DND-41 (cell line): ENCODE results near the gene PPP2R2B.

Experiments used
- ATAC-seq: fragments of 200-7000 bp; cut with Tn5 transposase; 3 replicates; pipeline ENCODE4 v1.9.1; 2021; ENCODE audit warnings: low read depth; ENCODE audit not compliant: insufficient read depth
- DNase-seq: peaks from one replicate; pipeline ENCODE4 v3.0.0-alpha.2; 2020
- H2AFZ ChIP-seq: 2 replicates; pipeline ENCODE4 v1.6.0; 2012; ENCODE audit warnings: low read depth, low read length
- H3K27ac ChIP-seq: 2 replicates; pipeline ENCODE4 v1.5.1; 2012; ENCODE audit warnings: low read length, inconsistent platforms
- H3K27me3 ChIP-seq: fragments of 200-600 bp; sonication (generic); 2 replicates; pipeline ENCODE4 v1.6.0; 2012; ENCODE audit warnings: low read length, mild to moderate bottlenecking, inconsistent platforms; ENCODE audit not compliant: insufficient read depth, poor library complexity
- H3K36me3 ChIP-seq: 2 replicates; pipeline ENCODE4 v1.5.1; 2012; ENCODE audit warnings: low read length, inconsistent platforms; ENCODE audit not compliant: insufficient read depth
- H3K4me1 ChIP-seq: 2 replicates; pipeline ENCODE4 v1.5.1; 2012; ENCODE audit warnings: mild to moderate bottlenecking, low read length; ENCODE audit not compliant: insufficient read depth
- H3K4me2 ChIP-seq: 2 replicates; pipeline ENCODE4 v1.6.0; 2012; ENCODE audit warnings: mild to moderate bottlenecking, moderate library complexity, low read length, inconsistent platforms; ENCODE audit not compliant: insufficient read depth
- H3K4me3 ChIP-seq, 2 experiments: fragments of 200-600 bp in 1 of 2; shearing (Covaris generic) in 1 of 2; 2 replicates each; pipeline ENCODE4 v1.5.1; 2012 to 2016; ENCODE audit warnings: inconsistent platforms in 2 of 2, low read length in 2 of 2, mild to moderate bottlenecking in 2 of 2, low read depth in 1 of 2, moderate library complexity in 1 of 2
- H3K79me2 ChIP-seq: 2 replicates; pipeline ENCODE4 v1.6.0; 2012; ENCODE audit warnings: low read length, inconsistent platforms; ENCODE audit not compliant: insufficient read depth
- H3K9ac ChIP-seq: 2 replicates; pipeline ENCODE4 v1.6.0; 2012; ENCODE audit warnings: low read depth, mild to moderate bottlenecking, inconsistent platforms, low read length, moderate library complexity
- H3K9me3 ChIP-seq: 2 replicates; pipeline ENCODE4 v1.5.1; 2012; ENCODE audit warnings: low read length, moderate library complexity, mild to moderate bottlenecking, inconsistent platforms; ENCODE audit not compliant: insufficient read depth, severe bottlenecking
- H4K20me1 ChIP-seq: 2 replicates; pipeline ENCODE4 v1.6.0; 2012; ENCODE audit warnings: low read length; ENCODE audit not compliant: insufficient read depth
- EZH2 ChIP-seq: IDR thresholded peaks from 3 replicates; pipeline ENCODE4 v1.6.1; 2012; ENCODE audit warnings: borderline replicate concordance, low read depth, mild to moderate bottlenecking, moderate library complexity, low read length, inconsistent platforms; ENCODE audit not compliant: severe bottlenecking
- TF ChIP-seq, protein P1 (sequence below): IDR thresholded peaks from 2 replicates; pipeline ENCODE4 v1.5.1; 2012; ENCODE audit warnings: borderline replicate concordance, low read length, moderate library complexity, mild to moderate bottlenecking; ENCODE audit not compliant: poor library complexity, severe bottlenecking; ENCODE audit errors: extremely low read depth

The PPP2R2B gene

DNA sequence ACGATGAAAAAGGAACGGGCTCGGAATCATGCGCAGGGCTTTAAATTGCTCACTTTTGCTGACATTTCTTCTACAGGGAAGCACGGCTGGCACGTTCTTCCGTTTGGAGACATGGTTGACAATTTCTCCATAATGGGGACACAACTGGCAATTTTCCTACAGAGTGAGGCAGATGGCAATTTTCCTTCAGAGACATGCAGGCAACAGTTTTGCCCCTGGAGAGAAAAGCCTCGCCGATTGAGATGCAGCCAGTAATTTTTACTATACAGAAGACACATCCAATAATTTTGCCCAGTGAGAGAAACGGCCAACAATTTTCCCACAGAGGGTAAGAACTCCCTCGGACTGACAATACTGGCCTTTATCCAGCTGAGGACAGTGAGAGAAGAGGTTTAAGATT lies 271.7 kb downstream of the PPP2R2B start:
- Histone ChIP-seq H3K36me3 (no peaks in the 10 kb centered on the region), H4K20me1 (no peaks in the 10 kb centered on the region), H3K27me3 (no peaks in the 10 kb centered on the region), H3K9me3 (no peaks in the 10 kb centered on the region), H3K4me1 (no peaks in the 10 kb centered on the region), H2AFZ (no peak overlapping the region), H3K79me2 (no peaks in the 10 kb centered on the region), H3K9ac (no peak overlapping the region), H3K27ac (no peak overlapping the region), H3K4me3 (no peak overlapping the region), H3K4me2 (no peak overlapping the region)
- TF ChIP-seq EZH2, result no peak
- TF ChIP-seq, protein P1, sequence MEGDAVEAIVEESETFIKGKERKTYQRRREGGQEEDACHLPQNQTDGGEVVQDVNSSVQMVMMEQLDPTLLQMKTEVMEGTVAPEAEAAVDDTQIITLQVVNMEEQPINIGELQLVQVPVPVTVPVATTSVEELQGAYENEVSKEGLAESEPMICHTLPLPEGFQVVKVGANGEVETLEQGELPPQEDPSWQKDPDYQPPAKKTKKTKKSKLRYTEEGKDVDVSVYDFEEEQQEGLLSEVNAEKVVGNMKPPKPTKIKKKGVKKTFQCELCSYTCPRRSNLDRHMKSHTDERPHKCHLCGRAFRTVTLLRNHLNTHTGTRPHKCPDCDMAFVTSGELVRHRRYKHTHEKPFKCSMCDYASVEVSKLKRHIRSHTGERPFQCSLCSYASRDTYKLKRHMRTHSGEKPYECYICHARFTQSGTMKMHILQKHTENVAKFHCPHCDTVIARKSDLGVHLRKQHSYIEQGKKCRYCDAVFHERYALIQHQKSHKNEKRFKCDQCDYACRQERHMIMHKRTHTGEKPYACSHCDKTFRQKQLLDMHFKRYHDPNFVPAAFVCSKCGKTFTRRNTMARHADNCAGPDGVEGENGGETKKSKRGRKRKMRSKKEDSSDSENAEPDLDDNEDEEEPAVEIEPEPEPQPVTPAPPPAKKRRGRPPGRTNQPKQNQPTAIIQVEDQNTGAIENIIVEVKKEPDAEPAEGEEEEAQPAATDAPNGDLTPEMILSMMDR, result no peak
- DNase-seq, result no peak
- no peak for ATAC-seq

DNA sequence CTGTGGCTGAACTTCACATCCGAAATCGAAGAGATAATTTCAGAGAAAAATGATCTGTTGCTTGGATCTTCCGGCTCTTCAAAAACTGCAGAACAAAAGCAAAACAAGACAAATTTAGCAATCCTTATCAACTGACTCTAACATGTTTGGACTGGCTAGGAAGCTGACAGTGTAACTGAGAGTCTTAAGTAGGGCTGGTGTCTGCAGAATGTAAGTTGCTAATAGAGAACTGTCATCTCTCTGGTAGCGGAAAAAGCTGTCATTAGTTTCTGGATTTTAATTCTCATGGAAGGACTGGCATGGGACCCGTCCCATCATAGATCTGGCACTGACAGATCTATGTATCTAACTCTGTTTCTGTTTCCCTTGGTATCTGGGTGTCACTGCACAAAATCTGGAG lies 278.2 kb downstream of the PPP2R2B start:
- Histone ChIP-seq H3K27ac (no peak overlapping the region), H3K79me2 (no peaks in the 10 kb centered on the region), H3K9me3 (no peaks in the 10 kb centered on the region), H3K4me2 (no peak overlapping the region), H3K9ac (no peak overlapping the region), H3K4me3 (no peak overlapping the region), H3K36me3 (no peaks in the 10 kb centered on the region), H3K4me1 (no peaks in the 10 kb centered on the region), H2AFZ (no peak overlapping the region), H4K20me1 (no peaks in the 10 kb centered on the region), H3K27me3 (peaks cover 14% of the 10 kb centered on the region)
- ATAC-seq (no peak), DNase-seq (no peak)
- TF ChIP-seq, protein P1, result no peak
- TF ChIP-seq EZH2, result no peak

DNA sequence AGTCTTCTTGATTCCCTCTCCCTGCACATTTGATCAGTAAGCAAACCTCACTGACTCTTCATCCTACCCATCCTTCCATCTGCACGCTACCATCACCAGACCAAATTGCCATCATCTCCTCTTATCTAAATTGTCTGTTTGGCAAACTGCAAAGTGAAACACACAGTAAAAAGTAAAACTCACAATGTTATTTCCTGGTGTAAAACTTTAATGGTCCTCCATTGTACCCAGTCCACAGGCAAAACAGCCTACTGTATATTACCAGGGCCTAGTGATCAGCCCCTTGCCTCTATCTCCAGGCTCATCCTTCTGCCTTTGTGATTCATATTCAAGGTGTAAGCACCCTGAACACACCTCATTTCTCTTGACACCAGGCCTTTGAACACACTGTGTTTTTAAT lies 279.3 kb downstream of the PPP2R2B start:
- no peaks in the 10 kb centered on the region for H3K36me3 ChIP-seq
- H3K9me3 ChIP-seq, result no peaks in the 10 kb centered on the region
- no peaks in the 10 kb centered on the region for H3K79me2 ChIP-seq
- H3K4me1 ChIP-seq, result no peaks in the 10 kb centered on the region
- no peak for ATAC-seq
- H3K27ac ChIP-seq, result no peak overlapping the region
- H3K9ac ChIP-seq, result no peak overlapping the region
- no peak overlapping the region for H3K4me3 ChIP-seq
- no peaks in the 10 kb centered on the region for H4K20me1 ChIP-seq
- H3K27me3 ChIP-seq, result peaks cover 14% of the 10 kb centered on the region
- H3K4me2 ChIP-seq, result no peak overlapping the region
- no peak for DNase-seq
- H2AFZ ChIP-seq, result no peak overlapping the region
- TF ChIP-seq, protein P1, result no peak
- TF ChIP-seq EZH2, result no peak

DNA sequence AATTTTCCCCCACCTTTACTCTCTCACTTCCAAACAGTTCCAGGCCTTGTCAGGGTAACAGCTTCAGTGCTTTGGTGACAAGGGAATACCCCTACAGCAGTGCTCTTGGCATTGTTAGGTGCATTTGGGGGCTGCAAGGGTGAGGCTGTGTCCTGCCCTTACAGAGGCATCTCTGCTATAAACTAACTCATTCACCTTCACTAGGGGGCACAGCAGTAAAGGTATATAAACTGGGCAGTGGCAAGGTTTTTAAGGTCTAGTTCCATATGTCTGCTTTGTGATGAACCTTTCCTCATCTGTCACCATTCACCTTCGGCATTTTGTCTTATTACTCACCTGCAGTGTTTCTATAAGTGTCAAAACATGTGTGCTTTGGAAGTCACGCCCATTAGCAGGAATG lies 283.5 kb downstream of the PPP2R2B start:
- Histone ChIP-seq H3K4me1 (no peaks in the 10 kb centered on the region), H3K36me3 (no peaks in the 10 kb centered on the region), H3K4me2 (no peak overlapping the region), H3K4me3 (no peak overlapping the region), H2AFZ (no peak overlapping the region), H3K9me3 (no peaks in the 10 kb centered on the region), H3K27ac (no peak overlapping the region), H3K9ac (no peak overlapping the region), H4K20me1 (no peaks in the 10 kb centered on the region), H3K79me2 (no peaks in the 10 kb centered on the region), H3K27me3 (peaks cover 14% of the 10 kb centered on the region)
- ATAC-seq, result no peak
- no peak for TF ChIP-seq EZH2
- TF ChIP-seq, protein P1, result no peak
- DNase-seq, result no peak
